ENCODE data around the gene CNTF.
"Not testable (repeated sequence)": the region's sequence is repeated elsewhere in the genome, so short reads cannot be mapped to it uniquely, and the experiment has no call there.

CNTF gene

DNA sequence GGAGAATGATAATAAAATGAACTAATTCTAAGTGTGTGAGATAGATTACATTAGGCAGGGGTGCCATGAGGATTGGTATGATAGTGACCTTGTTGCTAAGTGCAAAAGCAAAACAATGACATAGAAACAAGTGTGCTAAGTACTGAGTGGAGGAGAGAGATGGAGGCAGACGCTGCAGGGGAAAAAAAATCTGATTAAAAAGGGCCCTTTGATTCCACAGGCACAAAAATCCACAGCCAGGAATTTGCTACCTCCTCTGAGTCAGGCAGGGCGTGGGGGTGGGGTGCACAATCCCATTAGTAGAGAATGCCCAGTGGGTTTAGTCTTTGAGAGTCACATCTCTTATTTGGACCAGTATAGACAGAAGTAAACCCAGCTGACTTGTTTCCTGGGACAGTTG is at the start of gene CNTF:
CNTF (plus strand) TSS at position 322 of the 400 bp plus-strand sequence. CDS start 88 bp downstream, outside the sequence.
- DNase-seq (ENCODE audit: low read depth): no peak

DNA sequence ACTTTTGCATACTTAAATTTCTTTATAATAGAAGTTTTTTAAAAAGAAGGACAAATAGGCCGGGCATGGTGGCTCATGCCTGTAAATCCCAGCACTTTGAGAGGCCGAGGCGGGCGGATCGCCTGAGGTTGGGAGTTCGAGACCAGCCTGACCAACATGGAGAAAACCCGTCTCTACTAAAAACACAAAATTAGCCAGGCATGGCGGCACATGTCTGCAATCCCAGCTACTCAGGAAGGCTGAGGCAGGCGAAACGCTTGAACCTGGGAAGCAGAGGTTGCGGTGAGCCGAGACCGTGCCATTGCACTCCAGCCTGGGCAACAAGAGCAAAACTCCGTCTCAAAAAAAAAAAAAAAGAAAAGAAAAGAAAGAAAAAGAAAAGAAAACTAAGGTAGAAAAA is 49.6 kb upstream of the CNTF start:
- not testable (repeated sequence) for DNase-seq (ENCODE audit: low read depth)

DNA sequence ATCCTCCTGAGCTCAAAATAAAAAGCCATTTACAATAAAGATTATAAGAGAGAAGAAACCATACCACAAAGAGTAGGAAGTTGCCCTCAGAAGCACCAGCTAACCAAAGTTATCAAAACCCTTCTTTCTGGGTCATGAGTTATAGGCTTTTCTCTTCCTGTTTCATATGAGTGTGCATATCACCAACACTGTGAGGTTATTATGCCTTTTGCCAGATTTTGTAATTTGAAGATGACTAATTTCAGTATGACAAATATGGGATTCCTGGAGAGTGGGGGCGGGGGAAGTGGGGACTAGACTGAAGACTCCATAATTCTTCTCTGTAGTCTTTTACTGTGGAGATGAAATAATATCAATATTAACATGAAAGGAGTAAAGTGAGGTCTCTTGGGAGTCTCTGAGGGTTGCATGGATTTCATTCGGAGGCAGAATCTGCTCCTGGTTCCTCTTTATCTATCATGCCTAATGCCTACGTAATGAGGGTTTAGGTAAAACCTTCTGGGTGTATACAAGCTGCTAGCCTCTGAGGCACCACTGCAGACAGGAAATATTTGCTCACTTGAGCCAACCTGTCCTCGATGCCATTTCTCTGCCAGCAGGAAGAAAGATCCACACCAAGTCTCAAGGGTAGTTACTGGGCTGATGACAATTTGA is 48.9 kb upstream of the CNTF start:
- peak; percentile 87 for DNase-seq (ENCODE audit: low read depth)

DNA sequence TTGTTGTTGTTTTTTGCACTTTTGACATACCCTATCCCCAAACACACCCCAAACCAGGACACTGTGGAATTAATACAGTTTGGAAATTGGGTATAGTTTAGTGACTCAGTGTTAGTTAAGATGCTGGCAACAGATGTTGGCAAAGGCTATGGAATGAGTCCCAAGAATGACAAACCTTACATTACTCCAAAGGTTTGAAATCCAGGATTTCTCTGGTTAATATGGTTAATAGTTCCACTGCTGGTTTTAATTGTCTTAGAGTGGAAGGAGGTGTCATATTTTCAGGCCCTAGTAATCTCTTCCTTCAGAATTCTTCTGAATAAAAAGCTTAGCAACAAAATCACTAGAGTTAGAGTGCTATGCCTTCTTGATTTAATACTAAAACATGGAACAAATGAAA is 47.6 kb upstream of the CNTF start:
- peak; percentile 58 for DNase-seq (ENCODE audit: low read depth)

DNA sequence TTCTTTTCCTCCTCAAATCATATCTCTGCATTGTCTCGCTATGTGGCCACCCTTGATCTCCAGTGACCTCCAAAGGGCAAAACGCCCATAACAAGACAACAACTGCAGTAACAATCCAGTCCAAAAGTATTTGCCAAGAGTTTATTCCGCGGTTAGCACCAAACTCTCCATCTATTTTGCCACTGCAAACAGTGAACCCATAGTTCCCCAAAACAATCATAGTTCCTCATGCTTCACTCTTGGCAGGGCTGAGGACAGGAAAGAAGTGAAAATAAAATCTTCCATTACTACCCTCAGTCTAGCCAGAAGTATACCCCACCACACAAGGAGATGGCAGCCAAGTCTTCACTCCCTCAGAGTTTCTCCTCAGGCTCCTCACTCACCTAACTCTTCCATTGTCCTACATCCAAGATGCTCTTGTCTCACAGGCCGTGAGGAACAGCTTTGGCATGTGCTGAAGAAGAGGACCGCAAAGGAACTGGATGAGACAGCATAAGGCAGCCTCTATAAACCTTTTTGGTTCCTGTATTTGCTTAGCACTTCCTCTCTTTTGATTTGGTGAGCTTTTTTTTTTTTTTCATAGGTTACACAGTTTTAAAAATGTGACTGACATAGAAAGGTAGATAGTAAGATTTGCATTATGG is 47.0 kb upstream of the CNTF start, which contains the start of gene LPXN:
LPXN (minus strand) TSS at position 480 of the 644 bp plus-strand sequence; CDS start at position 396, 84 bp downstream.
- no peak for DNase-seq (ENCODE audit: low read depth)

GRCh38 chr11:58576887-58577471 is 45.5 kb upstream of the CNTF start:
- DNase-seq (ENCODE audit: low read depth): peak; percentile 47

DNA sequence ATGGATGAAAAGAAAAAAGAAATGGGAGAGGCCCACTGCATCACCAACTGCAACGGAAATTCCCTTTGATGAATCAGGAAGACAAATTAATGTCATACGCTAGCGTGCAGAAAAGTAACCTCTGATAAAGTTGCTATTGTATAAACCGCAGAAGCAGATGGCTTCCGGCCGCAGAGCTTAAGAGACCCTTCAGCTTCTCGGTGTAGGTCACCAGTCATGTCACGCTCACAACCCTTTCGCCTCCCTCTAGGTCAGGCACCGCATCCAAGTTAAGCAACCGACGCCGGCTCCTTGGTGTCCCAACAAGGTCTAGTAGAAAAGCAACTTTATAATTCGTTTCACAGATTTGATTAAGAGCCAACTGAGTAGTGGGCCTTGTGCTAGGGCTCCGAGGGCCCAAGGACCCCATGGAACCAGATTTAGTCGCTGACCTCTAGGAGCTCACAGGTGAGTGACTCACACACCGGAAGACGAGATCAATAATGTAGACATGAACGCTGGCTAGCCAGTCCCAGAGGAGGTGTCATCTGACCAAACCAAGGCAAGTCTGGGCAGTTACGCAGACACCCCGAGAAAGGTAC is 44.8 kb upstream of the CNTF start:
- peak; percentile 72 for DNase-seq (ENCODE audit: low read depth)

- DNase-seq (ENCODE audit: low read depth): peak; percentile 98
Observed at GRCh38 chr11:58578136-58578634, 44.3 kb upstream of the CNTF start.

GRCh38 chr11:58578635-58579191 is 43.8 kb upstream of the CNTF start, which contains the start of gene ZFP91:
ZFP91 (plus strand) TSS chr11:58579063; CDS start chr11:58579282, 219 bp downstream.
- peak; percentile 96 for DNase-seq (ENCODE audit: low read depth)

DNA sequence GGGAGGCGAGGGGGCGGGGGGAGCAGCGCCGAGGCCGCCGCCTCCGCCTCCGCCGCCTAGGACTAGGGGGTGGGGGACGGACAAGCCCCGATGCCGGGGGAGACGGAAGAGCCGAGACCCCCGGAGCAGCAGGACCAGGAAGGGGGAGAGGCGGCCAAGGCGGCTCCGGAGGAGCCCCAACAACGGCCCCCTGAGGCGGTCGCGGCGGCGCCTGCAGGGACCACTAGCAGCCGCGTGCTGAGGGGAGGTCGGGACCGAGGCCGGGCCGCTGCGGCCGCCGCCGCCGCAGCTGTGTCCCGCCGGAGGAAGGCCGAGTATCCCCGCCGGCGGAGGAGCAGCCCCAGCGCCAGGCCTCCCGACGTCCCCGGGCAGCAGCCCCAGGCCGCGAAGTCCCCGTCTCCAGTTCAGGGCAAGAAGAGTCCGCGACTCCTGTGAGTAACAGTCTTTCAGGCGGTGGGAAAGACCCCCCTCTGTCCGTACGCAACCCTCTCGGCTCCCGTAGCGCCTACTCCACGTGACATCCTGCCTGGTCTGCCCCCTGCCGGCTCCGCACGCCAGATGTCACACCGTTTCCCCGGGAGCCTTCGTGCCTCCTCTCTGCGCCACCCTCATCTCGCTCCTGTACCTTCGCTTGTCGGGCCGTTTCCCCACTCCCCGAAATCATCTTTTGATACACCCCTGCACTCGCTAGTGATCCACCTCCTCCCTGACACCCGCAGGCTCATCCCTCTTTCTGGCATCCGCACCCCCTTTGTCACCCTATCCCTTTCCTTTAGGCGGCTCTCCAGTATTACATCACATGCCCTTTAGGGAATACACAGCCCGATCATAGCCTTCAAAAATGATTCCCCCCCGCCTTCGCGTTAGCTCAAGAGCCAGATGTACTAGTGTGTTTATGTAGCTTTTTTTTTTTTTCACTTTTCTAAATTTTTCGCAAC is 43.0 kb upstream of the CNTF start:
- DNase-seq (ENCODE audit: low read depth): peak; percentile 86

- DNase-seq (ENCODE audit: low read depth): no peak
Observed at GRCh38 chr11:58580311-58580710, 42.2 kb upstream of the CNTF start.

- DNase-seq (ENCODE audit: low read depth): no peak
Observed at GRCh38 chr11:58582437-58582836, 40.0 kb upstream of the CNTF start.

DNA sequence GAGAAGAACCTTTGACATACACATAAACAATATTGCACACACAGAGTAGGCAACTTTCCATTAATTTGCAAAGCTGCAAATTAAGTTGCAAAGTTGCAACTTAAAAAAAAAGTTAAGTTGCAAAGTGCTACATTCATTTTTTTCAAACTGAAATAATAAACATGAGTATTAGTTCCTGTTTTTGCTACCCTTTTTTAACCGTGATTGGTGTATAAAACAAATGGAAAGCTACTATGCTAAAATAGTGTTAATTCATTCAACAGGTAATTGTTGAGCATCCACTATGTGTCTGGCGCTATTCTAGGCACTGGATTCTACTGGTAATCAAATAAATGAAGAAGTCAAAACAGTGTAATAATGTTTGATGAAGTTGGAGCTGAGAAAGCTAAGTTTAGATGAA is 35.5 kb upstream of the CNTF start:
- DNase-seq (ENCODE audit: low read depth): no peak

DNA sequence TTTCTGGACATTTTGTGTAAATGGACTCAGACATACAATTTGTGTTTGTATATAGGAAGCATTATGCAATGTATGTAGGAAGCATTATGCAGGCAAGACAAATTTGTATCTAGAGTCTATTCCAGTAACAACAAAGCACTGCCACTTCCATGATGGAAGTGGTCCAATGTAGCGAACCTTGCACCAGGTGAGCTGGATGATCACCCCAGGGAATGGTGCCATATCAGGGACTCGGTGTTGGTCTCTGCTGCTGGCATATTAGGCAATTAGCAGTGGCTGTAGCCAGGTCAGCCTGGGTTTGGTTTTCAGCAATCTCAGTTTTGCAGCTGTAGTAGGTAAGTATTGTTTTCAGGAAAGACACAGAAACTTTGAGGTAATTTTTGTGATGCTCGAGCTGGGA is 30.8 kb upstream of the CNTF start:
- no peak for DNase-seq (ENCODE audit: low read depth)

DNA sequence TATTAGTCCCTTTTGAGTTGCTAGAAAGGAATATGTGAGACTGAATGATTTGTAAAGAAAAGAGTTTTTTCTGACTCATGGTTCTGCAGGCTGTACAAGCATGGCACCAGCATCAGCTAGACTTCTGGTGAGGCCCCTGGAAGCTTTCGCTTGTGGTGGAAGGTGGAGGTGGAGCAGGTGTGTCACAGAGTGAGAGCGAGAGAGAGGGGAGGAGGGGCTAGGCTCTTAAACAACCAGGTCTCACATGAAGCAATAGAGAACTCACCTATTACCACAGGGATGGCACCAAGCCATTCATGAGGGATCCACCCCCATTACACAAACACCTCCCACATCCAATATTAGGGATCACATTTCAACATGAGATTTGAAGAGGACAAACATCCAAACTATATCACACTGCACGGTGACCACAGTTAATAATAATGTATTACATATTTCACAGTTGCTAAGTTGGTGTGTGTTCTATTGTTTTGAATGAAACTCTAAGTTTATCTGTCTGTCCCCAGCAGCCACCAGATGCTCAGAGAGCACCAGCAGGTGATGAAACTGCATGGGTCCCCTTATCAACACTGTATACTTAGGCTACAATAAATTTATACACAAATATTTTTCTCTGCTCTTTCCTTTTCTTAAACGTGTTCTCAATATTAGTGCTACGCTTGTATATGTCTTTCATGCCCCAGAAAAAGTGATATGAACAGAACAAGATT is 29.5 kb upstream of the CNTF start:
- no peak for DNase-seq (ENCODE audit: low read depth)

- no peak for DNase-seq (ENCODE audit: low read depth)
Observed at GRCh38 chr11:58594826-58595225, 27.6 kb upstream of the CNTF start.

DNA sequence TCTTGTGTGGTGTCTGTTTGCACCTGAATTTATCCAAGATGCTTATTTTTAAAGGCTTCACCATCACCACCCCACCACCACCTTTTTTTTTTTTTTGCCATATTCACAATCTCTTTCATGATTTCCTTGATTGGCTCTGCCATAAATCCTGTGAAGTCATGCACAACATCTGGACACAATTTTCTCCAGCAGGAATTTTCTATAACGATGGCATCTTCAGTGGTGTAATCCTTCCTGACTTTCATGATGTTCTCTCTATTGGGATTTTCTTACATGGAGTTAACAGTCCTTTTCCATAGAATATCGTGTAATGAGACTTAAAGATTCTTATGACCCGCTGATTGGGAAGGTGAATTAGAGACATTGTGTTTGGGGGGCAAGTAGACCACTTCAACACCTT is 25.8 kb upstream of the CNTF start:
- DNase-seq (ENCODE audit: low read depth): no peak

GRCh38 chr11:58597486-58598144 is 24.9 kb upstream of the CNTF start:
- no peak for DNase-seq (ENCODE audit: low read depth)

DNA sequence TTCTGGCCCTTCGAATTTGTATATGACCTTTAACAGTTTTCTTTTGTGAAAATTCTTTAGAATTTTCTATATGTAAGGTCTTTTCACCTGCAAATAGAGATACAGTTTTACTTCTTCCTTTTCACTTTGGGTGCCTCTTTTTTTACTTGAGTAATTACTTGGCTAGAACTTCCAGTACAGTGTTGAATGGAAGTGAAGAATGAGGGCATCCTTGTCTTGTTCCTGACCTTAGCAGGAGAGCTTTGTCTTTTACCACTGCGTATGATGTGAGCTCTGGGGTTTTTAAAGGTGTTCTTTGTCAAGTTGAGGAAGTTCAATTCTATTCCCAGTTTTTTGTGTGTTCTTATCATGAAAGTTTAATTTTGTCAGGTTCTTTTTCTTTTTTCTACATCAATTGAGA is 22.0 kb upstream of the CNTF start:
- DNase-seq (ENCODE audit: low read depth): no peak

All from stromal cell of bone marrow (primary cell).